IMR-90 (cell line): ENCODE results near the gene XRCC3. TPM values are rescaled to one million over a fixed set of nuclear protein-coding genes. Genes with fewer than 3 reads are reported as not detected.

Experiments used
- ATAC-seq: fragments of 200-7000 bp; cut with Tn5 transposase; 2 replicates; pipeline ENCODE4 v1.9.1; 2020; ENCODE audit warnings: low read depth, mild to moderate bottlenecking, moderate library complexity
- BruUV-seq: library from RNA; stranded (reverse); fragments of 400-500 nt; replicated peaks from 2 replicates; lab custom pipeline; 2021; lab: Mats Ljungman, UMichigan
- CTCF ChIA-PET: fragments of 300-600 bp; formaldehyde crosslinking; extraction: SDS; loops from one replicate; lab custom pipeline; 2021; ENCODE audit warnings: antibody characterized with exemption; lab: Yijun Ruan, JAX
- POLR2A ChIA-PET: fragments of 300-600 bp; sonication (Branson Sonifier 250); formaldehyde crosslinking; loops from one replicate; lab custom pipeline; 2022; ENCODE audit warnings: antibody characterized with exemption; ENCODE audit not compliant: unreplicated experiment; lab: Charles Lee
- DNase-seq: peaks from one replicate; pipeline ENCODE4 v3.0.0; 2013
- H2AFZ ChIP-seq: replicated peaks from 2 replicates; pipeline ENCODE3; 2013; ENCODE audit warnings: low read length, mild to moderate bottlenecking; ENCODE audit not compliant: poor library complexity
- H2AK5ac ChIP-seq: 2 replicates; pipeline ENCODE4 v1.6.1; 2013; ENCODE audit warnings: low read depth, low read length, inconsistent platforms
- H2AK9ac ChIP-seq: replicated peaks from 2 replicates; pipeline ENCODE3; 2013; ENCODE audit warnings: mild to moderate bottlenecking, low read depth, low read length, moderate library complexity; ENCODE audit not compliant: poor library complexity
- H2BK120ac ChIP-seq: 2 replicates; pipeline ENCODE4 v1.6.1; 2013; ENCODE audit warnings: low read depth, low read length, inconsistent platforms
- H2BK15ac ChIP-seq: 3 replicates; pipeline ENCODE4 v1.6.1; 2013; ENCODE audit warnings: low read depth, low read length, inconsistent platforms
- H2BK20ac ChIP-seq: 2 replicates; pipeline ENCODE4 v1.6.1; 2013; ENCODE audit warnings: low read depth, mild to moderate bottlenecking, inconsistent platforms, low read length, moderate library complexity
- H2BK5ac ChIP-seq: 2 replicates; pipeline ENCODE4 v1.6.1; 2013; ENCODE audit warnings: mild to moderate bottlenecking, low read depth, low read length, inconsistent platforms; ENCODE audit not compliant: poor library complexity, severe bottlenecking
- H3K14ac ChIP-seq: replicated peaks from 2 replicates; pipeline ENCODE4 v1.6.1; 2013; ENCODE audit warnings: low read depth, low read length, inconsistent platforms
- H3K18ac ChIP-seq: 2 replicates; pipeline ENCODE4 v1.6.1; 2013; ENCODE audit warnings: low read depth, low read length, control low read depth
- H3K23ac ChIP-seq: 2 replicates; pipeline ENCODE4 v1.6.1; 2013; ENCODE audit warnings: low read depth, low read length, inconsistent platforms
- H3K27ac ChIP-seq: 2 replicates; pipeline ENCODE4 v1.5.1; 2013; ENCODE audit warnings: mild to moderate bottlenecking, control low read depth, low read length; ENCODE audit not compliant: insufficient read depth
- H3K27me3 ChIP-seq: 2 replicates; pipeline ENCODE4 v1.6.1; 2013; ENCODE audit warnings: low read length; ENCODE audit not compliant: control insufficient read depth, insufficient read depth
- H3K36me3 ChIP-seq: 2 replicates; pipeline ENCODE4 v1.6.1; 2013; ENCODE audit warnings: low read length, mixed read lengths; ENCODE audit not compliant: control insufficient read depth, insufficient read depth
- H3K4ac ChIP-seq: 2 replicates; pipeline ENCODE4 v1.6.1; 2013; ENCODE audit warnings: low read depth, low read length, inconsistent platforms
- H3K4me1 ChIP-seq: 2 replicates; pipeline ENCODE4 v1.6.1; 2013; ENCODE audit warnings: low read length, mixed read lengths; ENCODE audit not compliant: control insufficient read depth, insufficient read depth
- H3K4me2 ChIP-seq: 2 replicates; pipeline ENCODE4 v1.6.1; 2013; ENCODE audit warnings: low read depth, mild to moderate bottlenecking, control low read depth, low read length, moderate library complexity
- H3K4me3 ChIP-seq: 2 replicates; pipeline ENCODE4 v1.5.1; 2013; ENCODE audit warnings: low read depth, mild to moderate bottlenecking, control low read depth, low read length, moderate library complexity; ENCODE audit not compliant: insufficient read depth
- H3K56ac ChIP-seq: 2 replicates; pipeline ENCODE4 v1.6.1; 2013; ENCODE audit warnings: low read length, inconsistent platforms; ENCODE audit not compliant: insufficient read depth; ENCODE audit errors: extremely low read depth
- H3K79me1 ChIP-seq, 2 experiments: 2 replicates each; pipeline ENCODE4 v1.6.1; 2013; ENCODE audit warnings: low read length in 2 of 2, inconsistent platforms in 1 of 2, low read depth in 1 of 2
- H3K9ac ChIP-seq: 2 replicates; pipeline ENCODE4 v1.6.1; 2013; ENCODE audit warnings: low read depth, low read length, control low read depth
- H3K9me1 ChIP-seq: 2 replicates; pipeline ENCODE4 v1.6.1; 2013; ENCODE audit warnings: low read length, inconsistent platforms; ENCODE audit not compliant: insufficient read depth
- H3K9me3 ChIP-seq: 2 replicates; pipeline ENCODE4 v1.6.1; 2013; ENCODE audit warnings: low read length; ENCODE audit not compliant: control insufficient read depth, insufficient read depth
- H4K20me1 ChIP-seq: 2 replicates; pipeline ENCODE4 v1.6.1; 2013; ENCODE audit warnings: low read length, inconsistent platforms; ENCODE audit not compliant: insufficient read depth
- H4K5ac ChIP-seq: 2 replicates; pipeline ENCODE4 v1.6.1; 2013; ENCODE audit warnings: mild to moderate bottlenecking, low read depth, low read length, control low read depth
- H4K8ac ChIP-seq, 2 experiments: 2 replicates each; pipeline ENCODE4 v1.6.1; 2013; ENCODE audit warnings: low read depth in 2 of 2, low read length in 2 of 2, control low read depth in 1 of 2, inconsistent platforms in 1 of 2
- H4K91ac ChIP-seq: 2 replicates; pipeline ENCODE4 v1.6.1; 2013; ENCODE audit warnings: low read depth, low read length, inconsistent platforms; ENCODE audit not compliant: insufficient read depth
- BHLHE40 ChIP-seq: fragments of 150-350 bp; IDR thresholded peaks from 2 replicates; pipeline ENCODE4 v1.6.1; 2016; ENCODE audit warnings: mild to moderate bottlenecking, low read depth, low read length
- CHD1 ChIP-seq: IDR thresholded peaks from 2 replicates; pipeline ENCODE4 v1.6.1; 2012; ENCODE audit warnings: low read depth, low read length, improper control_type of control experiment
- ELK1 ChIP-seq: fragments of 150-350 bp; IDR thresholded peaks from 2 replicates; pipeline ENCODE4 v1.6.1; 2016; ENCODE audit warnings: low read depth, mild to moderate bottlenecking, low read length, moderate library complexity, borderline replicate concordance
- FOS ChIP-seq: fragments of 150-350 bp; IDR thresholded peaks from 2 replicates; pipeline ENCODE4 v1.6.1; 2016; ENCODE audit warnings: low read depth, low read length
- MAFK ChIP-seq: IDR thresholded peaks from 2 replicates; pipeline ENCODE4 v1.6.1; 2012; ENCODE audit warnings: low read depth, low read length, improper control_type of control experiment
- MAZ ChIP-seq: IDR thresholded peaks from 2 replicates; pipeline ENCODE4 v1.6.1; 2012; ENCODE audit warnings: low read depth, mild to moderate bottlenecking, low read length, improper control_type of control experiment, moderate library complexity, borderline replicate concordance
- NFE2L2 ChIP-seq: fragments of 150-350 bp; IDR thresholded peaks from 2 replicates; pipeline ENCODE4 v1.6.1; 2016; ENCODE audit warnings: low read depth, mild to moderate bottlenecking, low read length
- RFX5 ChIP-seq: IDR thresholded peaks from 2 replicates; pipeline ENCODE4 v1.8.0; 2012; ENCODE audit warnings: low read depth, mild to moderate bottlenecking, low read length, moderate library complexity
- USF2 ChIP-seq: fragments of 150-350 bp; IDR thresholded peaks from 2 replicates; pipeline ENCODE4 v1.6.1; 2017; ENCODE audit warnings: mild to moderate bottlenecking, antibody characterized with exemption, low read length, low read depth
- WGBS, 2 experiments: methylation state at CpG; one replicate each; pipeline versions ENCODE4 v1.1.5 to v1.1.7; 2013; ENCODE audit warnings: missing lambda C conversion rate in 2 of 2; ENCODE audit not compliant: insufficient read length in 1 of 2; ENCODE audit errors: extremely low coverage in 2 of 2; 5-methylcytosine and 5-hydroxymethylcytosine counted together
- dilution Hi-C: fragments of 300-500 bp; cut with HindIII; formaldehyde crosslinking; loops from one replicate; pipeline ENCODE4 v1.14.3; 2018; ENCODE audit warnings: low sequenced_read_pairs; ENCODE audit not compliant: unreplicated experiment
- in situ Hi-C: fragments of 300-500 bp; cut with MboI; formaldehyde crosslinking; loops from 3 replicates; pipeline ENCODE4 v1.14.3; 2019; ENCODE audit warnings: low sequenced_read_pairs, inconsistent platforms, mixed read lengths
- intact Hi-C: fragments of 100-400 bp; cut with micrococcal nuclease; formaldehyde crosslinking; loops from 2 replicates; pipeline ENCODE4 v1.10.0; 2022
- polyA plus RNA-seq, 3 experiments: library from polyadenylated mRNA; depleted of rRNA; stranded (reverse); fragments of >200 nt; gene quantifications; 2 replicates each; pipeline ENCODE4 v1.2.3, GENCODE V29; 2012; ENCODE audit warnings: low replicate concordance in 1 of 3
- total RNA-seq: library from RNA; depleted of rRNA; stranded (reverse); fragments of >200 nt; gene quantifications from 2 replicates; pipeline ENCODE4 v1.2.3, GENCODE V29; 2012

Gene XRCC3
- total and polyA plus RNA-seq, 2 of the 4 experiments (the other 2 are of a cell fraction): 8.1 to 9.5 TPM

- no peak for TF ChIP-seq MAZ
These were observed 21.5 kb upstream of the XRCC3 start (continued) for GRCh38 chr14:103736546-103737431.

- H2AFZ ChIP-seq: no peak overlapping the region
- no peaks in the 10 kb centered on the region for H3K79me1 ChIP-seq
- H3K27ac ChIP-seq: no peak overlapping the region
- dilution Hi-C loops: no loop called here
- no peak overlapping the region for H4K5ac ChIP-seq
- DNase-seq (no peak), ATAC-seq (no peak)
- TF ChIP-seq ELK1: no peak
- no peak for TF ChIP-seq MAFK
- TF ChIP-seq MAZ: no peak
- TF ChIP-seq RFX5: no peak
- TF ChIP-seq BHLHE40: no peak
- no peak for TF ChIP-seq FOS
- TF ChIP-seq NFE2L2: no peak
- no peak for TF ChIP-seq USF2
- TF ChIP-seq CHD1: no peak
- POLR2A ChIA-PET: no interaction called here
- H3K23ac ChIP-seq: no peak overlapping the region
- H3K9ac ChIP-seq: no peak overlapping the region
- H3K36me3 ChIP-seq: peaks cover 25% of the 10 kb centered on the region
- no peak overlapping the region for H4K8ac ChIP-seq
- WGBS, 2 experiments: 70% methylated on average over 15 of the region's 22 CpGs; no CpG with 5 or more reads in 1 of the 2 experiments
- H3K9me1 ChIP-seq: no peaks in the 10 kb centered on the region; the same call in 1 of the 2 replicates
- no peak overlapping the region for H4K91ac ChIP-seq
- H3K9me3 ChIP-seq: no peaks in the 10 kb centered on the region
- no peak overlapping the region for H3K14ac ChIP-seq
- H2BK20ac ChIP-seq: no peak overlapping the region
- H2BK5ac ChIP-seq: no peak overlapping the region
- in situ Hi-C loops: no loop called here
- no TSS peak for BruUV-seq
- H3K4ac ChIP-seq: no peak overlapping the region
- H3K27me3 ChIP-seq: no peaks in the 10 kb centered on the region
- H2AK5ac ChIP-seq: no peak overlapping the region
- H3K4me2 ChIP-seq: no peak overlapping the region
- no peak overlapping the region for H3K56ac ChIP-seq
- no peak overlapping the region for H2BK15ac ChIP-seq
- H4K20me1 ChIP-seq: no peaks in the 10 kb centered on the region; the same call in 1 of the 2 replicates
- H3K4me1 ChIP-seq: no peaks in the 10 kb centered on the region
- H3K18ac ChIP-seq: no peak overlapping the region
- intact Hi-C loops: no loop called here
- H2BK120ac ChIP-seq: no peak overlapping the region
- no peak overlapping the region for H3K4me3 ChIP-seq
- CTCF ChIA-PET: no interaction called here
- H2AK9ac ChIP-seq: no peak overlapping the region
These were observed 20.7 kb upstream of the XRCC3 start for GRCh38 chr14:103735815-103736545.
